ENCODE results near the gene S100A3.

GRCh38 chr1:153570874-153571273, 21.8 kb upstream of the S100A3 start:
- TF ChIP-seq POLR2AphosphoS5 (IDR thresholded peaks at IDR 0.05; ENCODE audit: low read depth, low read length) = no peak
- no peak for TF ChIP-seq TAF1 (IDR thresholded peaks at IDR 0.05; ENCODE audit: borderline replicate concordance, low read depth, low read length)
- no peak for TF ChIP-seq POLR2A (IDR thresholded peaks at IDR 0.05; ENCODE audit: low read depth, low read length)

Data from GM12892 (cell line).